Measurements from ENCODE around the gene PLD5.

DNA sequence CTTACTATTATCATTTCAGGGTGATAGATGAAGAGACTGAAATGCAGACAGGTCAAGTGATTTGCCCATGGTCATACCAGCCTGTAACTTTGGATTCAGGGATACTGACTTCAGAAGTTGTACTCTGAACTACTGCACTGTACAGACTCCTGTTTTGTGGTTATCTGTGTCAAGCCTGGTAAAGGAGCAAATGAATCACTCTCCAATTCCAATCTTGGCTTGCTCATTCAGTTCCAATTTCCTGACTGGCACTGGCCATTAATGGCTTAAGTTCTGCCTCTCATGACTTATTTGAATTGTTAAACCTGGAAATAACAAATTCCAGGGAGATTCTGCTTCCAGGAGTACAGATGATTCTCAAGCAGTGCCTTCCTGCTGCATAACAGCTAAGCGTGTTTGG lies 45.4 kb upstream of the PLD5 start:
- no peak for TF ChIP-seq POLR2A (IDR thresholded peaks at IDR 0.05)
- TF ChIP-seq, protein P1, sequence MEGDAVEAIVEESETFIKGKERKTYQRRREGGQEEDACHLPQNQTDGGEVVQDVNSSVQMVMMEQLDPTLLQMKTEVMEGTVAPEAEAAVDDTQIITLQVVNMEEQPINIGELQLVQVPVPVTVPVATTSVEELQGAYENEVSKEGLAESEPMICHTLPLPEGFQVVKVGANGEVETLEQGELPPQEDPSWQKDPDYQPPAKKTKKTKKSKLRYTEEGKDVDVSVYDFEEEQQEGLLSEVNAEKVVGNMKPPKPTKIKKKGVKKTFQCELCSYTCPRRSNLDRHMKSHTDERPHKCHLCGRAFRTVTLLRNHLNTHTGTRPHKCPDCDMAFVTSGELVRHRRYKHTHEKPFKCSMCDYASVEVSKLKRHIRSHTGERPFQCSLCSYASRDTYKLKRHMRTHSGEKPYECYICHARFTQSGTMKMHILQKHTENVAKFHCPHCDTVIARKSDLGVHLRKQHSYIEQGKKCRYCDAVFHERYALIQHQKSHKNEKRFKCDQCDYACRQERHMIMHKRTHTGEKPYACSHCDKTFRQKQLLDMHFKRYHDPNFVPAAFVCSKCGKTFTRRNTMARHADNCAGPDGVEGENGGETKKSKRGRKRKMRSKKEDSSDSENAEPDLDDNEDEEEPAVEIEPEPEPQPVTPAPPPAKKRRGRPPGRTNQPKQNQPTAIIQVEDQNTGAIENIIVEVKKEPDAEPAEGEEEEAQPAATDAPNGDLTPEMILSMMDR (IDR thresholded peaks at IDR 0.05) = no peak

All from body of pancreas (tissue), 4 donors.